Measurements from ENCODE around the gene APBA2.

APBA2 gene

GRCh38 chr15:28992336-28992864, 106.6 kb downstream of the APBA2 start:
- no peak overlapping the region for H3K27ac ChIP-seq
- TF ChIP-seq CTCF (conservative IDR thresholded peaks at IDR 0.05) (no peak), ZFX (IDR thresholded peaks at IDR 0.05) (no peak)

- H3K27ac ChIP-seq, result no peak overlapping the region
- TF ChIP-seq ZFX (IDR thresholded peaks at IDR 0.05), result no peak
- TF ChIP-seq CTCF (conservative IDR thresholded peaks at IDR 0.05), result no peak
Observed at GRCh38 chr15:28993051-28993719, 107.4 kb downstream of the APBA2 start.

- TF ChIP-seq CTCF (conservative IDR thresholded peaks at IDR 0.05) (no peak), ZFX (IDR thresholded peaks at IDR 0.05) (no peak)
- H3K27ac ChIP-seq, result no peak overlapping the region
Observed at GRCh38 chr15:28993720-28994053, 107.9 kb downstream of the APBA2 start.

- TF ChIP-seq ZFX (IDR thresholded peaks at IDR 0.05) (no peak), CTCF (conservative IDR thresholded peaks at IDR 0.05) (no peak)
- H3K27ac ChIP-seq, result no peak overlapping the region
Observed at GRCh38 chr15:28994142-28994830, 108.5 kb downstream of the APBA2 start.

- no peak overlapping the region for H3K27ac ChIP-seq
- no peak for TF ChIP-seq CTCF (conservative IDR thresholded peaks at IDR 0.05)
Observed at GRCh38 chr15:28994831-28995596, 109.2 kb downstream of the APBA2 start.

- TF ChIP-seq CTCF (conservative IDR thresholded peaks at IDR 0.05), result no peak
- no peak for TF ChIP-seq ZFX (IDR thresholded peaks at IDR 0.05)
- H3K27ac ChIP-seq, result no peak overlapping the region
Observed at GRCh38 chr15:28995705-28996104, 109.9 kb downstream of the APBA2 start.

- TF ChIP-seq ZFX (IDR thresholded peaks at IDR 0.05), result no peak
- TF ChIP-seq CTCF (conservative IDR thresholded peaks at IDR 0.05), result no peak
- no peak overlapping the region for H3K27ac ChIP-seq
Observed at GRCh38 chr15:28996289-28996688, 110.5 kb downstream of the APBA2 start.

Data from C4-2B (cell line).